HUES48 (cell line): ENCODE data around the gene INSM1.
A peak's percentile ranks its signal among the peaks of the same experiment; 100 is the strongest.

ENCODE experiments used
- H3K27ac ChIP-seq: one replicate; pipeline ENCODE4 v1.7.0; 2013; ENCODE audit warnings: low read depth, low read length, inconsistent platforms
- H3K27me3 ChIP-seq: 2 replicates; pipeline ENCODE4 v1.6.1; 2013; ENCODE audit warnings: mild to moderate bottlenecking, low read length; ENCODE audit not compliant: control insufficient read depth, insufficient read depth
- H3K36me3 ChIP-seq: 2 replicates; pipeline ENCODE4 v1.6.1; 2013; ENCODE audit warnings: low read length; ENCODE audit not compliant: control insufficient read depth, insufficient read depth
- H3K4me1 ChIP-seq: 2 replicates; pipeline ENCODE4 v1.6.1; 2013; ENCODE audit warnings: mild to moderate bottlenecking, low read length; ENCODE audit not compliant: control insufficient read depth, insufficient read depth
- H3K4me3 ChIP-seq: 2 replicates; pipeline ENCODE4 v1.5.1; 2013; ENCODE audit warnings: mild to moderate bottlenecking, low read depth, low read length
- H3K9ac ChIP-seq: 2 replicates; pipeline ENCODE4 v1.6.1; 2013; ENCODE audit warnings: mild to moderate bottlenecking, low read depth, low read length, moderate library complexity
- H3K9me3 ChIP-seq: 2 replicates; pipeline ENCODE4 v1.6.1; 2013; ENCODE audit warnings: low read length; ENCODE audit not compliant: control insufficient read depth, insufficient read depth

The INSM1 gene

GRCh38 chr20:20362774-20363433 is 5.0 kb upstream of the INSM1 start:
- Histone ChIP-seq H3K9me3 (no peaks in the 10 kb centered on the region), H3K36me3 (no peaks in the 10 kb centered on the region), H3K4me1 (peaks cover 31% of the 10 kb centered on the region), H3K27me3 (peaks cover 80% of the 10 kb centered on the region), H3K27ac (no peak overlapping the region), H3K9ac (no peak overlapping the region), H3K4me3 (peak overlapping the region; percentile 48)

GRCh38 chr20:20363434-20363798 is 4.5 kb upstream of the INSM1 start:
- no peak overlapping the region for H3K9ac ChIP-seq
- peak overlapping the region; percentile 46 for H3K4me3 ChIP-seq
- peaks cover 31% of the 10 kb centered on the region for H3K4me1 ChIP-seq
- no peaks in the 10 kb centered on the region for H3K9me3 ChIP-seq
- peaks cover 85% of the 10 kb centered on the region for H3K27me3 ChIP-seq
- H3K36me3 ChIP-seq: no peaks in the 10 kb centered on the region
- no peak overlapping the region for H3K27ac ChIP-seq

- H3K27me3 ChIP-seq: peaks cover 90% of the 10 kb centered on the region
- H3K9ac ChIP-seq: no peak overlapping the region
- H3K9me3 ChIP-seq: no peaks in the 10 kb centered on the region
- peak overlapping the region; percentile 46 for H3K4me3 ChIP-seq
- H3K36me3 ChIP-seq: no peaks in the 10 kb centered on the region
- H3K4me1 ChIP-seq: peaks cover 31% of the 10 kb centered on the region
- no peak overlapping the region for H3K27ac ChIP-seq
Measured at GRCh38 chr20:20363799-20364592, 3.9 kb upstream of the INSM1 start.

GRCh38 chr20:20364593-20365479 is 3.1 kb upstream of the INSM1 start:
- Histone ChIP-seq H3K9ac (no peak overlapping the region), H3K9me3 (no peaks in the 10 kb centered on the region), H3K27me3 (peaks cover 94% of the 10 kb centered on the region), H3K36me3 (no peaks in the 10 kb centered on the region), H3K4me1 (peaks cover 31% of the 10 kb centered on the region), H3K27ac (no peak overlapping the region), H3K4me3 (peak overlapping the region; percentile 46)

- Histone ChIP-seq H3K9ac (no peak overlapping the region), H3K4me3 (peak overlapping the region; percentile 46; the same call in 1 of the 2 replicates), H3K27ac (no peak overlapping the region), H3K9me3 (no peaks in the 10 kb centered on the region), H3K27me3 (peaks cover 94% of the 10 kb centered on the region), H3K4me1 (peaks cover 36% of the 10 kb centered on the region), H3K36me3 (no peaks in the 10 kb centered on the region)
Measured at GRCh38 chr20:20365480-20366161, 2.3 kb upstream of the INSM1 start.

GRCh38 chr20:20366551-20366875 is 1.4 kb upstream of the INSM1 start:
- no peak overlapping the region; the same call in 1 of the 2 replicates for H3K9ac ChIP-seq
- peak overlapping the region; percentile 36 for H3K4me3 ChIP-seq
- no peaks in the 10 kb centered on the region for H3K36me3 ChIP-seq
- H3K27ac ChIP-seq: no peak overlapping the region
- peaks cover 94% of the 10 kb centered on the region for H3K27me3 ChIP-seq
- H3K9me3 ChIP-seq: no peaks in the 10 kb centered on the region
- peaks cover 41% of the 10 kb centered on the region for H3K4me1 ChIP-seq

- H3K9me3 ChIP-seq: no peaks in the 10 kb centered on the region
- no peaks in the 10 kb centered on the region for H3K36me3 ChIP-seq
- H3K27ac ChIP-seq: no peak overlapping the region
- no peak overlapping the region; the same call in 1 of the 2 replicates for H3K9ac ChIP-seq
- peak overlapping the region; percentile 36; the same call in 1 of the 2 replicates for H3K4me3 ChIP-seq
- H3K27me3 ChIP-seq: peaks cover 93% of the 10 kb centered on the region
- peaks cover 42% of the 10 kb centered on the region for H3K4me1 ChIP-seq
Measured at GRCh38 chr20:20366876-20367574, 879 bp upstream of the INSM1 start.

- H3K4me3 ChIP-seq: peak overlapping the region; percentile 61; the same call in 1 of the 2 replicates
- H3K9ac ChIP-seq: no peak overlapping the region
- H3K9me3 ChIP-seq: no peaks in the 10 kb centered on the region
- no peaks in the 10 kb centered on the region for H3K36me3 ChIP-seq
- H3K27me3 ChIP-seq: peaks cover 93% of the 10 kb centered on the region
- peaks cover 49% of the 10 kb centered on the region for H3K4me1 ChIP-seq
- H3K27ac ChIP-seq: no peak overlapping the region
Measured at GRCh38 chr20:20368418-20369249, 730 bp downstream of the INSM1 start.

- no peaks in the 10 kb centered on the region for H3K9me3 ChIP-seq
- H3K36me3 ChIP-seq: no peaks in the 10 kb centered on the region
- no peak overlapping the region for H3K27ac ChIP-seq
- H3K27me3 ChIP-seq: peaks cover 93% of the 10 kb centered on the region
- peaks cover 49% of the 10 kb centered on the region for H3K4me1 ChIP-seq
- H3K9ac ChIP-seq: no peak overlapping the region
- H3K4me3 ChIP-seq: peak overlapping the region; percentile 61
Measured at GRCh38 chr20:20369250-20370093, 1.6 kb downstream of the INSM1 start.
